SK-N-SH treated with all-trans-retinoic acid at 6 μM for 48 hours (cell line): ENCODE measurements around the gene DIP2A.

ENCODE experiments used
- BACH2 ChIP-seq: fragments of 250-450 bp; sonication (Bioruptor Pico); IDR thresholded peaks from 2 replicates; pipeline ENCODE4 v1.9.0; 2021; ENCODE audit warnings: mild to moderate bottlenecking, borderline replicate concordance
- ISL1 ChIP-seq: fragments of 250-450 bp; sonication (Bioruptor Pico); IDR thresholded peaks from 2 replicates; pipeline ENCODE4 v2.1.2; 2022; ENCODE audit warnings: mild to moderate bottlenecking, moderate library complexity
- TSHZ2 ChIP-seq: fragments of 250-450 bp; sonication (Bioruptor Pico); IDR thresholded peaks from 2 replicates; pipeline ENCODE4 v1.5.0; 2020; ENCODE audit warnings: mild to moderate bottlenecking, moderate library complexity
- ZFP3 ChIP-seq: fragments of 250-450 bp; sonication (Bioruptor Pico); IDR thresholded peaks from 2 replicates; pipeline ENCODE4 v1.5.0; 2020; ENCODE audit warnings: mild to moderate bottlenecking, moderate library complexity
- ZFP30 ChIP-seq: fragments of 450-650 bp; formaldehyde crosslinking; IDR thresholded peaks from 2 replicates; pipeline ENCODE4 v1.5.0; 2022; ENCODE audit warnings: mild to moderate bottlenecking, moderate library complexity
- ZNF565 ChIP-seq: fragments of 450-650 bp; formaldehyde crosslinking; conservative IDR thresholded peaks from 2 replicates; pipeline ENCODE4 v1.5.0; 2020; ENCODE audit warnings: low read depth, mild to moderate bottlenecking, moderate library complexity
- ZNF70 ChIP-seq: fragments of 450-650 bp; formaldehyde crosslinking; IDR thresholded peaks from 2 replicates; pipeline ENCODE4 v1.5.0; 2020; ENCODE audit warnings: mild to moderate bottlenecking, moderate library complexity

DNA sequence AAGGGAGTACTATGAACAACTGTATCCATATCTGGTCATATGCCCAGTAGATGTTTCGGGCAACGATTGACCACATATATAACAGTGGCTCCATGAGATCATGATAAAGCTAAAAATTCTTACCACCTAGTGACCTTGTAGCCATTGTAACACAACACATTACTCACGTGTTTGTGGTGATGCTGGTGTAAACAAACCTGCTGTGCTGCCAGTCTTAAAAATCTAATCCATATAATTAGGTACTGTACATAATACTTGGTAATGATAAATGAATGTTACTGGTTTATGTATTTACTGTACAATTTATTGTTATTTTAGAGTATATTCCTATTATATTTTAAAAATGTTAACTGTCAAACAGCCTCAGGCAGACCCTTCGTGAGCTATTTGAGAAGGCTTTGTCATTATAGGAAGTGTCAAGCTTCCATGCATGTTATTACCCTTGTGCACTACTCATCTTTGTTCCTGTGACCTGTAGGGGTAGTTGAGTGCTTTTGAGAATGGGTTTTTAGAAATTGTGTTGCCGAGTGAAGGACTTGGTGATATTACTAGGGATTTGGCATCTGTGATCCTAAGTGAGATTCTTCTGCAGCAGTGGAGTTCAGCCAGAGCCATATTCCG lies 23.6 kb downstream of the DIP2A start:
- no peak for TF ChIP-seq ZNF70 (CRISPR knock-in tag)
- no peak for TF ChIP-seq ZFP3
- TF ChIP-seq ZFP30 (CRISPR knock-in tag): no peak
- no peak for TF ChIP-seq BACH2 (CRISPR knock-in tag)
- no peak for TF ChIP-seq TSHZ2 (CRISPR knock-in tag)
- TF ChIP-seq ZNF565 (CRISPR knock-in tag): no peak
- no peak for TF ChIP-seq ISL1 (CRISPR knock-in tag)
